ENCODE results near the gene MUSTN1.

MUSTN1 gene

GRCh38 chr3:52871761-52872160 lies 36.9 kb upstream of the MUSTN1 start:
- no peak for DNase-seq
- H3K27ac ChIP-seq (ENCODE audit: low read length), result peak overlapping the region; percentile 50; the same call in 1 of the 2 replicates
- H3K9ac ChIP-seq (ENCODE audit: low read depth, low read length), result no peak overlapping the region
- TF ChIP-seq EZH2 (IDR thresholded peaks at IDR 0.05; ENCODE audit: borderline replicate concordance, low read depth, low read length, severe bottlenecking), result no peak
- H3K9me3 ChIP-seq (ENCODE audit: insufficient read depth, low read length, severe bottlenecking), result no peaks in the 10 kb centered on the region
- H2AFZ ChIP-seq (ENCODE audit: low read depth, low read length), result no peak overlapping the region
- no peak for ATAC-seq (ENCODE audit: insufficient read depth, low read depth)
- H3K27me3 ChIP-seq (ENCODE audit: insufficient read depth, low read length, poor library complexity), result no peaks in the 10 kb centered on the region
- no peak overlapping the region for H3K4me3 ChIP-seq (ENCODE audit: low read depth in 1 of 2, low read length in 2 of 2)
- H3K4me2 ChIP-seq (ENCODE audit: insufficient read depth, low read length), result no peak overlapping the region
- H4K20me1 ChIP-seq (ENCODE audit: insufficient read depth, low read length), result peaks cover 9% of the 10 kb centered on the region; the same call in 1 of the 2 replicates
- peaks cover 12% of the 10 kb centered on the region; the same call in 1 of the 2 replicates for H3K4me1 ChIP-seq (ENCODE audit: insufficient read depth, low read length)
- peaks cover 2% of the 10 kb centered on the region; the same call in 1 of the 2 replicates for H3K79me2 ChIP-seq (ENCODE audit: insufficient read depth, low read length)
- H3K36me3 ChIP-seq (ENCODE audit: insufficient read depth, low read length), result no peaks in the 10 kb centered on the region

- peaks cover 7% of the 10 kb centered on the region; the same call in 1 of the 2 replicates for H4K20me1 ChIP-seq (ENCODE audit: insufficient read depth, low read length)
- H3K27me3 ChIP-seq (ENCODE audit: insufficient read depth, low read length, poor library complexity), result no peaks in the 10 kb centered on the region
- H3K4me2 ChIP-seq (ENCODE audit: insufficient read depth, low read length), result no peak overlapping the region
Observed at GRCh38 chr3:52870471-52870870, 35.7 kb upstream of the MUSTN1 start.

GRCh38 chr3:52866427-52866826 lies 31.6 kb upstream of the MUSTN1 start:
- H3K4me1 ChIP-seq (ENCODE audit: insufficient read depth, low read length), result no peaks in the 10 kb centered on the region
- H3K27ac ChIP-seq (ENCODE audit: low read length), result no peak overlapping the region
- peaks cover 3% of the 10 kb centered on the region; the same call in 1 of the 2 replicates for H4K20me1 ChIP-seq (ENCODE audit: insufficient read depth, low read length)
- peaks cover 6% of the 10 kb centered on the region for H3K9me3 ChIP-seq (ENCODE audit: insufficient read depth, low read length, severe bottlenecking)
- H3K27me3 ChIP-seq (ENCODE audit: insufficient read depth, low read length, poor library complexity), result no peaks in the 10 kb centered on the region
- no peak overlapping the region for H3K9ac ChIP-seq (ENCODE audit: low read depth, low read length)
- H3K36me3 ChIP-seq (ENCODE audit: insufficient read depth, low read length), result 0 out of 2 replicates have a peak, but pooled peaks cover 5% of the 10 kb centered on the region
- TF ChIP-seq EZH2 (IDR thresholded peaks at IDR 0.05; ENCODE audit: borderline replicate concordance, low read depth, low read length, severe bottlenecking) (no peak), CTCF (IDR thresholded peaks at IDR 0.05; ENCODE audit: borderline replicate concordance, extremely low read depth, low read length, poor library complexity, severe bottlenecking) (no peak)
- DNase-seq (no peak), ATAC-seq (ENCODE audit: insufficient read depth, low read depth) (no peak)
- no peak overlapping the region for H3K4me2 ChIP-seq (ENCODE audit: insufficient read depth, low read length)
- no peaks in the 10 kb centered on the region; the same call in 1 of the 2 replicates for H3K79me2 ChIP-seq (ENCODE audit: insufficient read depth, low read length)
- no peak overlapping the region for H2AFZ ChIP-seq (ENCODE audit: low read depth, low read length)
- no peak overlapping the region for H3K4me3 ChIP-seq (ENCODE audit: low read depth in 1 of 2, low read length in 2 of 2)

More at GRCh38 chr3:52870471-52870870, 35.7 kb upstream of the MUSTN1 start:
- TF ChIP-seq EZH2 (IDR thresholded peaks at IDR 0.05; ENCODE audit: borderline replicate concordance, low read depth, low read length, severe bottlenecking), result no peak
- TF ChIP-seq CTCF (IDR thresholded peaks at IDR 0.05; ENCODE audit: borderline replicate concordance, extremely low read depth, low read length, poor library complexity, severe bottlenecking), result no peak
- peaks cover 12% of the 10 kb centered on the region; the same call in 1 of the 2 replicates for H3K4me1 ChIP-seq (ENCODE audit: insufficient read depth, low read length)
- H2AFZ ChIP-seq (ENCODE audit: low read depth, low read length), result no peak overlapping the region
- no peak overlapping the region for H3K4me3 ChIP-seq (ENCODE audit: low read depth in 1 of 2, low read length in 2 of 2)
- no peak overlapping the region for H3K9ac ChIP-seq (ENCODE audit: low read depth, low read length)
- H3K79me2 ChIP-seq (ENCODE audit: insufficient read depth, low read length), result peaks cover 2% of the 10 kb centered on the region; the same call in 1 of the 2 replicates
- no peak overlapping the region for H3K27ac ChIP-seq (ENCODE audit: low read length)
- DNase-seq (no peak), ATAC-seq (ENCODE audit: insufficient read depth, low read depth) (no peak)
- 0 out of 2 replicates have a peak, but pooled peaks cover 5% of the 10 kb centered on the region for H3K36me3 ChIP-seq (ENCODE audit: insufficient read depth, low read length)
- peaks cover 6% of the 10 kb centered on the region for H3K9me3 ChIP-seq (ENCODE audit: insufficient read depth, low read length, severe bottlenecking)

- no peak for ATAC-seq (ENCODE audit: insufficient read depth, low read depth)
Observed at GRCh38 chr3:52865994-52866393, 31.2 kb upstream of the MUSTN1 start.

More at GRCh38 chr3:52865994-52866393, 31.2 kb upstream of the MUSTN1 start:
- Histone ChIP-seq H3K9me3 (ENCODE audit: insufficient read depth, low read length, severe bottlenecking) (peaks cover 6% of the 10 kb centered on the region), H3K79me2 (ENCODE audit: insufficient read depth, low read length) (no peaks in the 10 kb centered on the region), H4K20me1 (ENCODE audit: insufficient read depth, low read length) (0 out of 2 replicates have a peak, but pooled peaks cover 5% of the 10 kb centered on the region), H3K4me1 (ENCODE audit: insufficient read depth, low read length) (no peaks in the 10 kb centered on the region), H3K27ac (ENCODE audit: low read length) (no peak overlapping the region), H3K36me3 (ENCODE audit: insufficient read depth, low read length) (0 out of 2 replicates have a peak, but pooled peaks cover 5% of the 10 kb centered on the region), H3K9ac (ENCODE audit: low read depth, low read length) (no peak overlapping the region), H3K4me3 (ENCODE audit: low read depth in 1 of 2, low read length in 2 of 2) (no peak overlapping the region), H3K27me3 (ENCODE audit: insufficient read depth, low read length, poor library complexity) (no peaks in the 10 kb centered on the region), H3K4me2 (ENCODE audit: insufficient read depth, low read length) (no peak overlapping the region), H2AFZ (ENCODE audit: low read depth, low read length) (no peak overlapping the region)
- DNase-seq, result no peak
- no peak for TF ChIP-seq EZH2 (IDR thresholded peaks at IDR 0.05; ENCODE audit: borderline replicate concordance, low read depth, low read length, severe bottlenecking)
- TF ChIP-seq CTCF (IDR thresholded peaks at IDR 0.05; ENCODE audit: borderline replicate concordance, extremely low read depth, low read length, poor library complexity, severe bottlenecking), result no peak

All from DND-41 (cell line).